OCI-LY1 (cell line): ENCODE data around the gene PGS1.

Source experiments
- CTCF ChIP-seq: fragments of 200-600 bp; sonication (generic), shearing (Covaris generic); IDR thresholded peaks from 2 replicates; pipeline ENCODE4 v1.5.1; 2017; ENCODE audit warnings: mild to moderate bottlenecking, antibody characterized with exemption, low read length, moderate library complexity, mixed read lengths
- EZH2 ChIP-seq: fragments of 200-600 bp; sonication (generic), shearing (Covaris generic); IDR thresholded peaks from 2 replicates; pipeline ENCODE4 v1.8.0; 2017; ENCODE audit warnings: borderline replicate concordance, mixed run types, mild to moderate bottlenecking, antibody characterized with exemption, low read length, moderate library complexity, mixed read lengths

GRCh38 chr17:78448356-78448993 is 70.0 kb downstream of the PGS1 start:
- TF ChIP-seq CTCF (peak; percentile 23; the same call in 1 of the 2 replicates), EZH2 (no peak)
